IPS-18c (cell line): ENCODE results near the gene TAF12.

Source experiments
- H3K4me3 ChIP-seq: 2 replicates; pipeline ENCODE4 v1.7.0; 2013; ENCODE audit warnings: low read depth, mild to moderate bottlenecking, low read length, moderate library complexity; ENCODE audit not compliant: insufficient read depth
- H3K9me3 ChIP-seq: one replicate; pipeline ENCODE4 v1.6.1; 2013; ENCODE audit warnings: mild to moderate bottlenecking, low read length, moderate library complexity; ENCODE audit not compliant: control insufficient read depth, insufficient read depth

TAF12 gene

GRCh38 chr1:28566931-28567330, 75.9 kb downstream of the TAF12 start:
- H3K4me3 ChIP-seq: no peak overlapping the region
- no peaks in the 10 kb centered on the region for H3K9me3 ChIP-seq

- Histone ChIP-seq H3K9me3 (no peaks in the 10 kb centered on the region), H3K4me3 (no peak overlapping the region)
Measured at GRCh38 chr1:28565726-28566125, 77.1 kb downstream of the TAF12 start.

DNA sequence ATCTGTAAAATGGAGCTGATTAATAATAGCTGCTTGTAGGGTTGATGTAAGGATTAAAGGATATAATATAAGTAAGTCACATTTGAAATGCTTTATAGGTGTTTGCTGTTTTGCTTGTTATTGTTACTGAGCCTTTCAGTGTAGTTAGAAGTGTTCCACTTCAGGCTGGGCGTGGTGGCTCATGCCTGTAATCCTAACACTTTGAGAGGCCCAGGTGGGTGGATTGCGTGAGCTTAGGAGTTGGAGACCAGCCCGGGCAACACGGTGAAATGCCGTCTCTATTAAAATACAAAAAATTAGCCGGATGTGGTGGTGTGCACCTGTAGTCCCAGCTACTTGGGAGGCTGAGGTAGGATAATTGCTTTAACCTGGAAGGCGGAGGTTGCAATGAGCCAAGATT, 77.8 kb downstream of the TAF12 start:
- H3K9me3 ChIP-seq: no peaks in the 10 kb centered on the region
- H3K4me3 ChIP-seq: no peak overlapping the region

- Histone ChIP-seq H3K4me3 (no peak overlapping the region), H3K9me3 (no peaks in the 10 kb centered on the region)
Measured at GRCh38 chr1:28564310-28564709, 78.6 kb downstream of the TAF12 start.

GRCh38 chr1:28560886-28561285, 82.0 kb downstream of the TAF12 start:
- H3K9me3 ChIP-seq: no peaks in the 10 kb centered on the region
- H3K4me3 ChIP-seq: no peak overlapping the region
